SK-N-SH (cell line): ENCODE results near the gene DFFB. TPM values are rescaled to one million over a fixed set of nuclear protein-coding genes. Genes with fewer than 3 reads are reported as not detected.

Experiments
- CTCF ChIA-PET: fragments of 300-600, 350-600 bp; formaldehyde crosslinking; extraction: SDS; loops from one replicate; lab custom pipeline; 2021; lab: Yijun Ruan, JAX
- POLR2A ChIA-PET: fragments of 350-600 bp; sonication (Branson Sonifier 250); formaldehyde crosslinking; extraction: SDS; loops from one replicate; lab custom pipeline; 2020; ENCODE audit warnings: antibody characterized with exemption, inconsistent platforms; lab: Yijun Ruan, JAX
- DNase-seq: peaks from one replicate; pipeline ENCODE4 v3.0.0; 2012
- H2AFZ ChIP-seq: fragments of 200-600 bp; sonication (generic); 2 replicates; pipeline ENCODE4 v1.8.1; 2016; ENCODE audit warnings: antibody characterized with exemption, mild to moderate bottlenecking, low read depth
- H3F3A ChIP-seq: fragments of 200-600 bp; sonication (generic); replicated peaks from 2 replicates; pipeline ENCODE3; 2016; ENCODE audit warnings: antibody characterized with exemption, mild to moderate bottlenecking; ENCODE audit not compliant: insufficient read depth
- H3K27ac ChIP-seq, 2 experiments: fragments of 200-500 bp in 1 of 2; fragments of 200-600 bp in 1 of 2; sonication (Bioruptor generic) in 1 of 2; sonication (generic), shearing (Covaris generic) in 1 of 2; 2 replicates each; pipeline versions ENCODE4 v1.5.1 to v1.6.1; 2014 to 2016; ENCODE audit warnings: low read depth in 2 of 2, inconsistent platforms in 1 of 2, low read length in 1 of 2, mild to moderate bottlenecking in 1 of 2, mixed read lengths in 1 of 2
- H3K27me3 ChIP-seq: fragments of 200-600 bp; sonication (generic), shearing (Covaris generic); 2 replicates; pipeline ENCODE4 v1.6.1; 2016; ENCODE audit warnings: mixed run types; ENCODE audit not compliant: insufficient read depth
- H3K36me3 ChIP-seq, 2 experiments: fragments of 200-500 bp in 1 of 2; fragments of 200-600 bp in 1 of 2; sonication (Bioruptor generic) in 1 of 2; sonication (generic) in 1 of 2; replicated peaks in 1 of 2; 2 replicates each; pipeline versions ENCODE3 to v1.5.1; 2014 to 2016; ENCODE audit warnings: low read length in 1 of 2, mild to moderate bottlenecking in 1 of 2; ENCODE audit not compliant: insufficient read depth in 2 of 2, control insufficient read depth in 1 of 2
- H3K4me1 ChIP-seq, 2 experiments: fragments of 200-500 bp in 1 of 2; fragments of 200-600 bp in 1 of 2; sonication (Bioruptor generic) in 1 of 2; sonication (generic), shearing (Covaris generic) in 1 of 2; 2 replicates each; pipeline versions ENCODE4 v1.5.1 to v1.6.1; 2014 to 2016; ENCODE audit warnings: low read depth in 1 of 2, low read length in 1 of 2, mixed run types in 1 of 2; ENCODE audit not compliant: insufficient read depth in 2 of 2, control insufficient read depth in 1 of 2
- H3K4me2 ChIP-seq: fragments of 200-600 bp; sonication (generic), shearing (Covaris generic); 2 replicates; pipeline ENCODE4 v1.6.1; 2017; ENCODE audit warnings: mixed run types
- H3K4me3 ChIP-seq, 2 experiments: fragments of 200-500 bp in 1 of 2; fragments of 200-600 bp in 1 of 2; sonication (Bioruptor generic) in 1 of 2; sonication (generic), shearing (Covaris generic) in 1 of 2; 2 replicates each; pipeline versions ENCODE4 v1.5.1 to v1.8.1; 2014 to 2016; ENCODE audit warnings: low read depth in 2 of 2, inconsistent platforms in 1 of 2, low read length in 1 of 2, mild to moderate bottlenecking in 1 of 2, mixed read lengths in 1 of 2, moderate library complexity in 1 of 2
- H3K79me2 ChIP-seq: fragments of 200-600 bp; sonication (generic); 2 replicates; pipeline ENCODE4 v1.8.1; 2017; ENCODE audit warnings: mild to moderate bottlenecking; ENCODE audit not compliant: insufficient read depth
- H3K9ac ChIP-seq: fragments of 200-600 bp; sonication (generic); 2 replicates; pipeline ENCODE4 v1.6.1; 2017; ENCODE audit warnings: mixed run types
- H3K9me2 ChIP-seq: fragments of 200-600 bp; sonication (generic); 2 replicates; pipeline ENCODE4 v1.6.1; 2017; ENCODE audit warnings: mixed run types
- H3K9me3 ChIP-seq: fragments of 200-600 bp; sonication (generic); 2 replicates; pipeline ENCODE4 v1.6.1; 2017; ENCODE audit warnings: mixed run types, mild to moderate bottlenecking, moderate library complexity
- H4K20me1 ChIP-seq: fragments of 200-600 bp; sonication (generic); 2 replicates; pipeline ENCODE4 v1.6.1; 2017; ENCODE audit warnings: mild to moderate bottlenecking, mixed run types; ENCODE audit not compliant: insufficient read depth
- ELF1 ChIP-seq: IDR thresholded peaks from 2 replicates; pipeline ENCODE4 v1.4.0; 2012
- FOSL2 ChIP-seq: IDR thresholded peaks from 2 replicates; pipeline ENCODE4 v1.4.0; 2012; ENCODE audit warnings: low read depth, mild to moderate bottlenecking, moderate library complexity, borderline replicate concordance
- FOXJ3 ChIP-seq: sonication (generic); formaldehyde crosslinking; IDR thresholded peaks from 2 replicates; pipeline ENCODE4 v1.5.1; 2020; ENCODE audit warnings: mild to moderate bottlenecking, missing genetic modification reagents
- GABPA ChIP-seq: IDR thresholded peaks from 2 replicates; pipeline ENCODE4 v1.4.0; 2012; ENCODE audit warnings: low read depth, mild to moderate bottlenecking
- IRF3 ChIP-seq: fragments of 150-350 bp; IDR thresholded peaks from 2 replicates; pipeline ENCODE4 v1.6.1; 2016; ENCODE audit warnings: mild to moderate bottlenecking, low read depth, low read length
- MXI1 ChIP-seq: IDR thresholded peaks from 2 replicates; pipeline ENCODE4 v1.6.1; 2012; ENCODE audit warnings: mild to moderate bottlenecking, low read depth, low read length, improper control_type of control experiment
- NFIC ChIP-seq: IDR thresholded peaks from 2 replicates; pipeline ENCODE4 v1.4.0; 2012; ENCODE audit warnings: borderline replicate concordance
- NRF1 ChIP-seq: IDR thresholded peaks from 2 replicates; pipeline ENCODE4 v1.6.1; 2012; ENCODE audit warnings: low read depth, mild to moderate bottlenecking, low read length
- RFX5 ChIP-seq: IDR thresholded peaks from 2 replicates; pipeline ENCODE4 v1.6.1; 2012; ENCODE audit warnings: mild to moderate bottlenecking, improper control_type of control experiment, low read length
- SMC3 ChIP-seq: IDR thresholded peaks from 2 replicates; pipeline ENCODE4 v1.6.1; 2012; ENCODE audit warnings: low read depth, low read length, improper control_type of control experiment
- TAF1 ChIP-seq: IDR thresholded peaks from 2 replicates; pipeline ENCODE4 v1.6.1; 2012; ENCODE audit warnings: low read depth, mild to moderate bottlenecking, low read length, moderate library complexity, borderline replicate concordance
- TEAD4 ChIP-seq: IDR thresholded peaks from 2 replicates; pipeline ENCODE4 v1.4.0; 2012; ENCODE audit warnings: mild to moderate bottlenecking, borderline replicate concordance; ENCODE audit not compliant: insufficient read depth
- USF1 ChIP-seq: IDR thresholded peaks from 2 replicates; pipeline ENCODE4 v1.4.0; 2012; ENCODE audit warnings: low read depth, borderline replicate concordance
- USF2 ChIP-seq: fragments of 150-350 bp; IDR thresholded peaks from 2 replicates; pipeline ENCODE4 v1.6.1; 2017; ENCODE audit warnings: antibody characterized with exemption, low read length, low read depth, borderline replicate concordance
- ZBTB33 ChIP-seq: IDR thresholded peaks from 2 replicates; pipeline ENCODE4 v1.4.0; 2012; ENCODE audit warnings: low read depth, borderline replicate concordance
- WGBS: methylation state at CpG from one replicate; pipeline ENCODE4 v1.1.6; 2017; ENCODE audit warnings: low lambda C conversion rate; 5-methylcytosine and 5-hydroxymethylcytosine counted together
- polyA plus RNA-seq, 3 experiments: library from polyadenylated mRNA; depleted of rRNA; stranded (reverse); fragments of >200 nt; gene quantifications; 2 replicates each; pipeline ENCODE4 v1.2.3, GENCODE V29; 2012

DFFB gene
- polyA plus RNA-seq, 1 of the 3 experiments (the other 2 are of a cell fraction) = 8.2 TPM

GRCh38 chr1:3911981-3912808 is 54.9 kb downstream of the DFFB start:
- ChIA-PET POLR2A (no interaction called here), CTCF (interaction anchor here (0.9 to 1.3 kb wide), 5 partner anchors 9 to 741 kb away, joined by 3 to 4 read pairs (median 3); no protein-coding TSS in a partner anchor)
- no peaks in the 10 kb centered on the region; a peak in 1 of 4 replicates for H3K4me1 ChIP-seq
- H3K9ac ChIP-seq = no peak overlapping the region
- DNase-seq = no peak
- H3K4me2 ChIP-seq = no peak overlapping the region
- no peak for TF ChIP-seq SMC3
- no peak for TF ChIP-seq IRF3
- no peak for TF ChIP-seq FOSL2
- no peak for TF ChIP-seq FOXJ3 (CRISPR knock-in tag)
- TF ChIP-seq TAF1 = no peak
- no peak for TF ChIP-seq GABPA
- no peak for TF ChIP-seq USF1
- TF ChIP-seq NFIC = no peak
- no peak for TF ChIP-seq MXI1
- no peak for TF ChIP-seq TEAD4
- TF ChIP-seq ELF1 = no peak
- no peak for TF ChIP-seq RFX5
- no peak for TF ChIP-seq NRF1
- no peak for TF ChIP-seq USF2
- no peak for TF ChIP-seq ZBTB33
- no peak overlapping the region for H3K4me3 ChIP-seq
- H4K20me1 ChIP-seq = no peaks in the 10 kb centered on the region
- H3K79me2 ChIP-seq = no peaks in the 10 kb centered on the region
- no peaks in the 10 kb centered on the region for H3F3A ChIP-seq
- H3K36me3 ChIP-seq = no peaks in the 10 kb centered on the region
- H2AFZ ChIP-seq = no peak overlapping the region
- H3K9me3 ChIP-seq = no peaks in the 10 kb centered on the region
- no peak overlapping the region for H3K27ac ChIP-seq
- no peaks in the 10 kb centered on the region for H3K27me3 ChIP-seq
- no peaks in the 10 kb centered on the region for H3K9me2 ChIP-seq
- WGBS = 90% methylated on average over 12 of the region's 38 CpGs
